K562 (cell line): ENCODE measurements around the gene PRDM16.

Experiments used
- CREB1 ChIP-seq, 2 experiments: sonication (generic) in 1 of 2; formaldehyde crosslinking in 1 of 2; IDR thresholded peaks; 2 replicates each; pipeline versions ENCODE4 v1.6.1 to v1.8.0; 2012 to 2022; ENCODE audit warnings: inconsistent platforms in 1 of 2, mild to moderate bottlenecking in 1 of 2, missing genetic modification reagents in 1 of 2, moderate library complexity in 1 of 2
- ELF4 ChIP-seq: fragments of 450-650 bp; formaldehyde crosslinking; IDR thresholded peaks from 2 replicates; pipeline ENCODE4 v1.4.0; 2022; ENCODE audit warnings: missing genetic modification characterization
- EZH2 ChIP-seq: IDR thresholded peaks from 2 replicates; pipeline ENCODE4 v1.6.1; 2012; ENCODE audit warnings: low read depth, mild to moderate bottlenecking, inconsistent platforms, low read length, borderline replicate concordance
- FOXA1 ChIP-seq: fragments of 450-650 bp; IDR thresholded peaks from 2 replicates; pipeline ENCODE4 v1.6.1; 2016; ENCODE audit warnings: mild to moderate bottlenecking, borderline replicate concordance
- MED1 ChIP-seq: sonication (generic); formaldehyde crosslinking; IDR thresholded peaks from 2 replicates; pipeline ENCODE4 v1.8.1; 2023; ENCODE audit warnings: missing genetic modification reagents, borderline replicate concordance
- POLR2AphosphoS5 ChIP-seq: IDR thresholded peaks from 2 replicates; pipeline ENCODE4 v1.6.1; 2011; ENCODE audit warnings: mild to moderate bottlenecking, low read depth, low read length, moderate library complexity; ENCODE audit not compliant: control insufficient read depth, insufficient read depth
- TCF7L2 ChIP-seq: fragments of 150-350 bp; IDR thresholded peaks from 2 replicates; pipeline ENCODE4 v1.6.1; 2016; ENCODE audit warnings: low read depth, mild to moderate bottlenecking, low read length, moderate library complexity
- TF ChIP-seq, protein P1 (sequence below), 3 experiments: IDR thresholded peaks in 2 of 3; conservative IDR thresholded peaks in 1 of 3; 2 replicates each; pipeline ENCODE4 v1.5.1; 2011 to 2012; ENCODE audit warnings: low read length in 3 of 3, mild to moderate bottlenecking in 3 of 3, control low read depth in 2 of 3, improper control_type of control experiment in 1 of 3, inconsistent platforms in 1 of 3, low read depth in 1 of 3, mixed read lengths in 1 of 3, moderate library complexity in 1 of 3; ENCODE audit not compliant: insufficient read depth in 2 of 3
- TF ChIP-seq, protein P2 (sequence below): sonication (generic); formaldehyde crosslinking; IDR thresholded peaks from 2 replicates; pipeline ENCODE4 v1.8.0; 2022; ENCODE audit warnings: mild to moderate bottlenecking, missing genetic modification reagents
- TF ChIP-seq, protein P3 (sequence below), 2 experiments: fragments of 450-650 bp; formaldehyde crosslinking in 1 of 2; IDR thresholded peaks; 2 replicates each; pipeline versions ENCODE4 v1.4.0 to v1.6.1; 2014 to 2020; ENCODE audit warnings: mild to moderate bottlenecking in 2 of 2, borderline replicate concordance in 1 of 2, low read depth in 1 of 2
- TF ChIP-seq, protein P4 (sequence below): sonication (generic); formaldehyde crosslinking; IDR thresholded peaks from 2 replicates; pipeline ENCODE4 v1.8.1; 2022; ENCODE audit warnings: missing genetic modification reagents
- TF ChIP-seq, protein P5 (sequence below): fragments of 450-650 bp; IDR thresholded peaks from 2 replicates; pipeline ENCODE4 v1.6.1; 2017; ENCODE audit warnings: mild to moderate bottlenecking, moderate library complexity

DNA sequence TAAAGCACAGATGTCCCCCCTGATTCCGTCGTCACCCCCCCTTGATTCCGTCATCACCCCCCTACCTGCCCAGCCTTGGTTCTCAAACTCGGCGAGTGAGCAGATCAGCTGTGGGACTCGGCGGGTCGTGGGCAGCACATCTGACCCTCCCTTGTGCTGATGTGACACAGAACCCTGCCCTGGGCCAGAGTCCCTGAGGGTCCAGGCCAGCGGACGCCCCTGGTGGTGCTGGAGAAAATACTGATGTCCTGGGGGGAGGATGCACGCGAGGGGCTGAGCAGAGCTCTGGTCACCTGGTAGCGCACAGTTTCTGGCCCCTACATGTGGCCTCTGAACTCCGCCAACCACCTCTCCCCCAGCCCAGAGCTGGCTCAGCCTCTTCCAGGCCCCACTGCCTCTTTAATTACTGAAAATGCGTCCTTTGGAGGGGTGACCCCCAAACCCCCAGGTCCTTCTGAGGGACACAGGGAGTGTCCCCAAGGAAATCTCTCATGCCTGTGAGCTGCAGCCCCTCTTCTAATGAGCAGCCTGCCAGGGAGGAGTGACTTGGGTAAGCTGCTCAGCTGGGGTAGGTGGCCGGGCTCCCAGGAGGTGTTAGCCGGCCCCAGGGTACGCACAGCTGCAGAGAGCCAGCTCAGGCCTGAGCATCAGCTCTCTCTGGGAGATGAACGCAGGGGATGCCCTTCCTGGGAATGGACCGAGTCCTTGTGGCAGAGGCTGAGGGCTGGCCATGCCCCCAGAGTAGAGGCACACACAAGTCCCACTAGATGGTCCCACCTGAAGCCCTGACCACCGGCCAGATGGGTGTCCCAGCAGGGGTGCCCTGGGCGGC, 255.9 kb downstream of the PRDM16 start:
- TF ChIP-seq, protein P1, sequence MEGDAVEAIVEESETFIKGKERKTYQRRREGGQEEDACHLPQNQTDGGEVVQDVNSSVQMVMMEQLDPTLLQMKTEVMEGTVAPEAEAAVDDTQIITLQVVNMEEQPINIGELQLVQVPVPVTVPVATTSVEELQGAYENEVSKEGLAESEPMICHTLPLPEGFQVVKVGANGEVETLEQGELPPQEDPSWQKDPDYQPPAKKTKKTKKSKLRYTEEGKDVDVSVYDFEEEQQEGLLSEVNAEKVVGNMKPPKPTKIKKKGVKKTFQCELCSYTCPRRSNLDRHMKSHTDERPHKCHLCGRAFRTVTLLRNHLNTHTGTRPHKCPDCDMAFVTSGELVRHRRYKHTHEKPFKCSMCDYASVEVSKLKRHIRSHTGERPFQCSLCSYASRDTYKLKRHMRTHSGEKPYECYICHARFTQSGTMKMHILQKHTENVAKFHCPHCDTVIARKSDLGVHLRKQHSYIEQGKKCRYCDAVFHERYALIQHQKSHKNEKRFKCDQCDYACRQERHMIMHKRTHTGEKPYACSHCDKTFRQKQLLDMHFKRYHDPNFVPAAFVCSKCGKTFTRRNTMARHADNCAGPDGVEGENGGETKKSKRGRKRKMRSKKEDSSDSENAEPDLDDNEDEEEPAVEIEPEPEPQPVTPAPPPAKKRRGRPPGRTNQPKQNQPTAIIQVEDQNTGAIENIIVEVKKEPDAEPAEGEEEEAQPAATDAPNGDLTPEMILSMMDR (IDR thresholded peaks at IDR 0.05 in 2 of 3, conservative IDR thresholded peaks at IDR 0.05 in 1 of 3; ENCODE audit: insufficient read depth in 2 of 3, low read depth in 1 of 3, low read length in 3 of 3): no peak
- TF ChIP-seq ELF4 (CRISPR knock-in tag) (no peak), MED1 (CRISPR knock-in tag) (no peak), FOXA1 (no peak), POLR2AphosphoS5 (no peak), TCF7L2 (no peak), EZH2 (no peak), CREB1 (IDR thresholded peaks at IDR 0.05) (no peak), CREB1 (CRISPR knock-in tag; IDR thresholded peaks at IDR 0.05) (no peak)
- TF ChIP-seq, protein P2, sequence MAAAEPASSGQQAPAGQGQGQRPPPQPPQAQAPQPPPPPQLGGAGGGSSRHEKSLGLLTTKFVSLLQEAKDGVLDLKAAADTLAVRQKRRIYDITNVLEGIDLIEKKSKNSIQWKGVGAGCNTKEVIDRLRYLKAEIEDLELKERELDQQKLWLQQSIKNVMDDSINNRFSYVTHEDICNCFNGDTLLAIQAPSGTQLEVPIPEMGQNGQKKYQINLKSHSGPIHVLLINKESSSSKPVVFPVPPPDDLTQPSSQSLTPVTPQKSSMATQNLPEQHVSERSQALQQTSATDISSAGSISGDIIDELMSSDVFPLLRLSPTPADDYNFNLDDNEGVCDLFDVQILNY (CRISPR knock-in tag): no peak
- TF ChIP-seq, protein P3, sequence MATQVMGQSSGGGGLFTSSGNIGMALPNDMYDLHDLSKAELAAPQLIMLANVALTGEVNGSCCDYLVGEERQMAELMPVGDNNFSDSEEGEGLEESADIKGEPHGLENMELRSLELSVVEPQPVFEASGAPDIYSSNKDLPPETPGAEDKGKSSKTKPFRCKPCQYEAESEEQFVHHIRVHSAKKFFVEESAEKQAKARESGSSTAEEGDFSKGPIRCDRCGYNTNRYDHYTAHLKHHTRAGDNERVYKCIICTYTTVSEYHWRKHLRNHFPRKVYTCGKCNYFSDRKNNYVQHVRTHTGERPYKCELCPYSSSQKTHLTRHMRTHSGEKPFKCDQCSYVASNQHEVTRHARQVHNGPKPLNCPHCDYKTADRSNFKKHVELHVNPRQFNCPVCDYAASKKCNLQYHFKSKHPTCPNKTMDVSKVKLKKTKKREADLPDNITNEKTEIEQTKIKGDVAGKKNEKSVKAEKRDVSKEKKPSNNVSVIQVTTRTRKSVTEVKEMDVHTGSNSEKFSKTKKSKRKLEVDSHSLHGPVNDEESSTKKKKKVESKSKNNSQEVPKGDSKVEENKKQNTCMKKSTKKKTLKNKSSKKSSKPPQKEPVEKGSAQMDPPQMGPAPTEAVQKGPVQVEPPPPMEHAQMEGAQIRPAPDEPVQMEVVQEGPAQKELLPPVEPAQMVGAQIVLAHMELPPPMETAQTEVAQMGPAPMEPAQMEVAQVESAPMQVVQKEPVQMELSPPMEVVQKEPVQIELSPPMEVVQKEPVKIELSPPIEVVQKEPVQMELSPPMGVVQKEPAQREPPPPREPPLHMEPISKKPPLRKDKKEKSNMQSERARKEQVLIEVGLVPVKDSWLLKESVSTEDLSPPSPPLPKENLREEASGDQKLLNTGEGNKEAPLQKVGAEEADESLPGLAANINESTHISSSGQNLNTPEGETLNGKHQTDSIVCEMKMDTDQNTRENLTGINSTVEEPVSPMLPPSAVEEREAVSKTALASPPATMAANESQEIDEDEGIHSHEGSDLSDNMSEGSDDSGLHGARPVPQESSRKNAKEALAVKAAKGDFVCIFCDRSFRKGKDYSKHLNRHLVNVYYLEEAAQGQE (IDR thresholded peaks at IDR 0.05; ENCODE audit: borderline replicate concordance): no peak
- TF ChIP-seq, protein P3 (CRISPR knock-in tag; IDR thresholded peaks at IDR 0.05; ENCODE audit: low read depth): no peak
- TF ChIP-seq, protein P4, sequence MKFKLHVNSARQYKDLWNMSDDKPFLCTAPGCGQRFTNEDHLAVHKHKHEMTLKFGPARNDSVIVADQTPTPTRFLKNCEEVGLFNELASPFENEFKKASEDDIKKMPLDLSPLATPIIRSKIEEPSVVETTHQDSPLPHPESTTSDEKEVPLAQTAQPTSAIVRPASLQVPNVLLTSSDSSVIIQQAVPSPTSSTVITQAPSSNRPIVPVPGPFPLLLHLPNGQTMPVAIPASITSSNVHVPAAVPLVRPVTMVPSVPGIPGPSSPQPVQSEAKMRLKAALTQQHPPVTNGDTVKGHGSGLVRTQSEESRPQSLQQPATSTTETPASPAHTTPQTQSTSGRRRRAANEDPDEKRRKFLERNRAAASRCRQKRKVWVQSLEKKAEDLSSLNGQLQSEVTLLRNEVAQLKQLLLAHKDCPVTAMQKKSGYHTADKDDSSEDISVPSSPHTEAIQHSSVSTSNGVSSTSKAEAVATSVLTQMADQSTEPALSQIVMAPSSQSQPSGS (CRISPR knock-in tag): no peak
- TF ChIP-seq, protein P5, sequence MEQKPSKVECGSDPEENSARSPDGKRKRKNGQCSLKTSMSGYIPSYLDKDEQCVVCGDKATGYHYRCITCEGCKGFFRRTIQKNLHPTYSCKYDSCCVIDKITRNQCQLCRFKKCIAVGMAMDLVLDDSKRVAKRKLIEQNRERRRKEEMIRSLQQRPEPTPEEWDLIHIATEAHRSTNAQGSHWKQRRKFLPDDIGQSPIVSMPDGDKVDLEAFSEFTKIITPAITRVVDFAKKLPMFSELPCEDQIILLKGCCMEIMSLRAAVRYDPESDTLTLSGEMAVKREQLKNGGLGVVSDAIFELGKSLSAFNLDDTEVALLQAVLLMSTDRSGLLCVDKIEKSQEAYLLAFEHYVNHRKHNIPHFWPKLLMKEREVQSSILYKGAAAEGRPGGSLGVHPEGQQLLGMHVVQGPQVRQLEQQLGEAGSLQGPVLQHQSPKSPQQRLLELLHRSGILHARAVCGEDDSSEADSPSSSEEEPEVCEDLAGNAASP: no peak
